Measurements from ENCODE around the gene STX5.

STX5 gene

GRCh38 chr11:62879235-62879978 lies 47.6 kb upstream of the STX5 start:
- Histone ChIP-seq H3K18ac (ENCODE audit: low read length) (no peak overlapping the region), H3K4ac (ENCODE audit: low read length) (no peak overlapping the region), H3K14ac (ENCODE audit: low read length) (peak overlapping the region; percentile 32), H2AK5ac (ENCODE audit: low read depth, low read length) (no peak overlapping the region), H3K4me2 (ENCODE audit: insufficient read depth, low read length, poor library complexity, severe bottlenecking) (no peak overlapping the region), H2BK12ac (ENCODE audit: low read length) (no peak overlapping the region), H3K36me3 (replicated peaks in 1 of 2; ENCODE audit: control insufficient read depth in 2 of 2, insufficient read depth in 2 of 2, low read length in 2 of 2) (peaks cover 34 to 82% of the 10 kb centered on the region in 2 donors), H3K4me3 (ENCODE audit: low read length in 2 of 2) (peak overlapping the region in 1 of 2 donors; percentile 82), H3K9ac (ENCODE audit: low read depth, low read length, poor library complexity) (peak overlapping the region; percentile 17), H3K4me1 (ENCODE audit: control insufficient read depth in 2 of 2, insufficient read depth in 1 of 2, low read depth in 1 of 2, low read length in 2 of 2) (peaks cover 16 to 29% of the 10 kb centered on the region in 2 donors), H2BK120ac (ENCODE audit: low read depth, low read length) (no peak overlapping the region), H3K9me3 (replicated peaks in 1 of 2; ENCODE audit: control insufficient read depth in 2 of 2, insufficient read depth in 1 of 2, low read depth in 1 of 2, low read length in 2 of 2) (no peaks in the 10 kb centered on the region), H2AFZ (ENCODE audit: low read length) (no peak overlapping the region), H4K91ac (ENCODE audit: low read depth, low read length, poor library complexity) (no peak overlapping the region), H4K8ac (ENCODE audit: low read depth, low read length) (no peak overlapping the region), H2BK15ac (ENCODE audit: low read length) (no peak overlapping the region), H3K79me1 (ENCODE audit: low read depth, low read length) (peaks cover 9% of the 10 kb centered on the region), H3K27ac (replicated peaks; ENCODE audit: low read length) (peak overlapping the region; percentile 24), H3K23ac (ENCODE audit: low read depth, low read length, poor library complexity) (no peak overlapping the region), H2BK5ac (ENCODE audit: low read length) (no peak overlapping the region), H3K27me3 (ENCODE audit: control insufficient read depth in 3 of 3, insufficient read depth in 3 of 3, low read depth in 1 of 3, low read length in 3 of 3) (no peaks in the 10 kb centered on the region)
- no peak for DNase-seq (ENCODE audit: low spot score)
- no CpG with 5 or more reads among the region's 7 CpGs for WGBS, 2 donors (ENCODE audit: extremely low coverage in 2 of 2, insufficient read length in 2 of 2, insufficient replicate concordance in 1 of 2)

- no peak overlapping the region for H3K4me3 ChIP-seq (ENCODE audit: low read length in 2 of 2)
- no peak overlapping the region for H3K18ac ChIP-seq (ENCODE audit: low read length)
- H3K23ac ChIP-seq (ENCODE audit: low read depth, low read length, poor library complexity): no peak overlapping the region
- H3K36me3 ChIP-seq (replicated peaks in 1 of 2; ENCODE audit: control insufficient read depth in 2 of 2, insufficient read depth in 2 of 2, low read length in 2 of 2): peaks cover 13 to 82% of the 10 kb centered on the region in 2 donors
- H3K27ac ChIP-seq (replicated peaks; ENCODE audit: low read length): no peak overlapping the region
- no peak overlapping the region for H4K8ac ChIP-seq (ENCODE audit: low read depth, low read length)
- H3K4me2 ChIP-seq (ENCODE audit: insufficient read depth, low read length, poor library complexity, severe bottlenecking): no peak overlapping the region
- no peak overlapping the region for H2BK120ac ChIP-seq (ENCODE audit: low read depth, low read length)
- DNase-seq (ENCODE audit: low spot score): no peak
- H3K4ac ChIP-seq (ENCODE audit: low read length): no peak overlapping the region
- H3K79me1 ChIP-seq (ENCODE audit: low read depth, low read length): peaks cover 3% of the 10 kb centered on the region
- H3K4me1 ChIP-seq (ENCODE audit: control insufficient read depth in 2 of 2, insufficient read depth in 1 of 2, low read depth in 1 of 2, low read length in 2 of 2): peaks cover 10% of the 10 kb centered on the region in 2 donors
- H3K27me3 ChIP-seq (ENCODE audit: control insufficient read depth in 3 of 3, insufficient read depth in 3 of 3, low read depth in 1 of 3, low read length in 3 of 3): no peaks in the 10 kb centered on the region
- H2BK5ac ChIP-seq (ENCODE audit: low read length): no peak overlapping the region
- no peak overlapping the region for H2AFZ ChIP-seq (ENCODE audit: low read length)
- H2BK15ac ChIP-seq (ENCODE audit: low read length): no peak overlapping the region
- H3K14ac ChIP-seq (ENCODE audit: low read length): no peak overlapping the region
- H4K91ac ChIP-seq (ENCODE audit: low read depth, low read length, poor library complexity): no peak overlapping the region
- H2AK5ac ChIP-seq (ENCODE audit: low read depth, low read length): no peak overlapping the region
- WGBS, 2 donors (ENCODE audit: extremely low coverage in 2 of 2, insufficient read length in 2 of 2, insufficient replicate concordance in 1 of 2): no CpG with 5 or more reads among the region's 6 CpGs
- no peak overlapping the region for H2BK12ac ChIP-seq (ENCODE audit: low read length)
- H3K9me3 ChIP-seq (replicated peaks in 1 of 2; ENCODE audit: control insufficient read depth in 2 of 2, insufficient read depth in 1 of 2, low read depth in 1 of 2, low read length in 2 of 2): no peaks in the 10 kb centered on the region
- H3K9ac ChIP-seq (ENCODE audit: low read depth, low read length, poor library complexity): no peak overlapping the region
Observed at GRCh38 chr11:62876712-62877111, 44.9 kb upstream of the STX5 start.

- Histone ChIP-seq H2BK5ac (ENCODE audit: low read length) (no peak overlapping the region), H2BK15ac (ENCODE audit: low read length) (no peak overlapping the region), H2BK12ac (ENCODE audit: low read length) (no peak overlapping the region), H3K79me1 (ENCODE audit: low read depth, low read length) (peaks cover 3% of the 10 kb centered on the region), H2BK120ac (ENCODE audit: low read depth, low read length) (no peak overlapping the region), H3K4ac (ENCODE audit: low read length) (no peak overlapping the region), H3K18ac (ENCODE audit: low read length) (no peak overlapping the region), H3K9ac (ENCODE audit: low read depth, low read length, poor library complexity) (no peak overlapping the region), H3K27me3 (ENCODE audit: control insufficient read depth in 3 of 3, insufficient read depth in 3 of 3, low read depth in 1 of 3, low read length in 3 of 3) (no peaks in the 10 kb centered on the region), H3K14ac (ENCODE audit: low read length) (no peak overlapping the region), H2AFZ (ENCODE audit: low read length) (no peak overlapping the region), H3K27ac (replicated peaks; ENCODE audit: low read length) (no peak overlapping the region), H3K4me3 (ENCODE audit: low read length in 2 of 2) (no peak overlapping the region), H4K91ac (ENCODE audit: low read depth, low read length, poor library complexity) (no peak overlapping the region), H3K4me1 (ENCODE audit: control insufficient read depth in 2 of 2, insufficient read depth in 1 of 2, low read depth in 1 of 2, low read length in 2 of 2) (peaks cover 8 to 10% of the 10 kb centered on the region in 2 donors), H3K23ac (ENCODE audit: low read depth, low read length, poor library complexity) (no peak overlapping the region), H3K36me3 (replicated peaks in 1 of 2; ENCODE audit: control insufficient read depth in 2 of 2, insufficient read depth in 2 of 2, low read length in 2 of 2) (peaks cover 13 to 86% of the 10 kb centered on the region in 2 donors), H4K8ac (ENCODE audit: low read depth, low read length) (no peak overlapping the region), H3K4me2 (ENCODE audit: insufficient read depth, low read length, poor library complexity, severe bottlenecking) (no peak overlapping the region), H2AK5ac (ENCODE audit: low read depth, low read length) (no peak overlapping the region), H3K9me3 (replicated peaks in 1 of 2; ENCODE audit: control insufficient read depth in 2 of 2, insufficient read depth in 1 of 2, low read depth in 1 of 2, low read length in 2 of 2) (no peaks in the 10 kb centered on the region)
- DNase-seq (ENCODE audit: low spot score): no peak
- WGBS, 2 donors (ENCODE audit: extremely low coverage in 2 of 2, insufficient read length in 2 of 2, insufficient replicate concordance in 1 of 2): no CpG with 5 or more reads among the region's 7 CpGs
Observed at GRCh38 chr11:62875698-62876478, 44.0 kb upstream of the STX5 start.

GRCh38 chr11:62874851-62875250 lies 43.0 kb upstream of the STX5 start:
- H2BK120ac ChIP-seq (ENCODE audit: low read depth, low read length): no peak overlapping the region
- H3K36me3 ChIP-seq (replicated peaks in 1 of 2; ENCODE audit: control insufficient read depth in 2 of 2, insufficient read depth in 2 of 2, low read length in 2 of 2): peaks cover 13 to 95% of the 10 kb centered on the region in 2 donors
- no peak overlapping the region for H3K4me2 ChIP-seq (ENCODE audit: insufficient read depth, low read length, poor library complexity, severe bottlenecking)
- H4K8ac ChIP-seq (ENCODE audit: low read depth, low read length): no peak overlapping the region
- DNase-seq (ENCODE audit: low spot score): no peak
- H3K23ac ChIP-seq (ENCODE audit: low read depth, low read length, poor library complexity): no peak overlapping the region
- no peaks in the 10 kb centered on the region for H3K9me3 ChIP-seq (replicated peaks in 1 of 2; ENCODE audit: control insufficient read depth in 2 of 2, insufficient read depth in 1 of 2, low read depth in 1 of 2, low read length in 2 of 2)
- no peak overlapping the region for H2BK5ac ChIP-seq (ENCODE audit: low read length)
- peaks cover 6% of the 10 kb centered on the region in 2 donors for H3K4me1 ChIP-seq (ENCODE audit: control insufficient read depth in 2 of 2, insufficient read depth in 1 of 2, low read depth in 1 of 2, low read length in 2 of 2)
- H3K4ac ChIP-seq (ENCODE audit: low read length): no peak overlapping the region
- H2BK12ac ChIP-seq (ENCODE audit: low read length): no peak overlapping the region
- H3K27me3 ChIP-seq (ENCODE audit: control insufficient read depth in 3 of 3, insufficient read depth in 3 of 3, low read depth in 1 of 3, low read length in 3 of 3): no peaks in the 10 kb centered on the region
- H2AK5ac ChIP-seq (ENCODE audit: low read depth, low read length): no peak overlapping the region
- peaks cover 1% of the 10 kb centered on the region for H3K79me1 ChIP-seq (ENCODE audit: low read depth, low read length)
- no peak overlapping the region for H3K18ac ChIP-seq (ENCODE audit: low read length)
- no peak overlapping the region for H2BK15ac ChIP-seq (ENCODE audit: low read length)
- H3K4me3 ChIP-seq (ENCODE audit: low read length in 2 of 2): no peak overlapping the region
- H4K91ac ChIP-seq (ENCODE audit: low read depth, low read length, poor library complexity): no peak overlapping the region
- H3K14ac ChIP-seq (ENCODE audit: low read length): no peak overlapping the region
- H3K9ac ChIP-seq (ENCODE audit: low read depth, low read length, poor library complexity): no peak overlapping the region
- no peak overlapping the region for H2AFZ ChIP-seq (ENCODE audit: low read length)
- H3K27ac ChIP-seq (replicated peaks; ENCODE audit: low read length): no peak overlapping the region
- no CpG with 5 or more reads among the region's 7 CpGs for WGBS, 2 donors (ENCODE audit: extremely low coverage in 2 of 2, insufficient read length in 2 of 2, insufficient replicate concordance in 1 of 2)
